ENCODE results near the gene PRICKLE2. TPM values are rescaled to one million over a fixed set of nuclear protein-coding genes. Genes with fewer than 3 reads are reported as not detected.
A peak's percentile ranks its signal among the peaks of the same experiment; 100 is the strongest.

Gene PRICKLE2
- total and polyA plus RNA-seq, 8 donors = 34.3 to 48.2 (median 41.9) TPM

GRCh38 chr3:64237083-64237482, 11.8 kb upstream of the PRICKLE2 start:
- TF ChIP-seq, protein P1, sequence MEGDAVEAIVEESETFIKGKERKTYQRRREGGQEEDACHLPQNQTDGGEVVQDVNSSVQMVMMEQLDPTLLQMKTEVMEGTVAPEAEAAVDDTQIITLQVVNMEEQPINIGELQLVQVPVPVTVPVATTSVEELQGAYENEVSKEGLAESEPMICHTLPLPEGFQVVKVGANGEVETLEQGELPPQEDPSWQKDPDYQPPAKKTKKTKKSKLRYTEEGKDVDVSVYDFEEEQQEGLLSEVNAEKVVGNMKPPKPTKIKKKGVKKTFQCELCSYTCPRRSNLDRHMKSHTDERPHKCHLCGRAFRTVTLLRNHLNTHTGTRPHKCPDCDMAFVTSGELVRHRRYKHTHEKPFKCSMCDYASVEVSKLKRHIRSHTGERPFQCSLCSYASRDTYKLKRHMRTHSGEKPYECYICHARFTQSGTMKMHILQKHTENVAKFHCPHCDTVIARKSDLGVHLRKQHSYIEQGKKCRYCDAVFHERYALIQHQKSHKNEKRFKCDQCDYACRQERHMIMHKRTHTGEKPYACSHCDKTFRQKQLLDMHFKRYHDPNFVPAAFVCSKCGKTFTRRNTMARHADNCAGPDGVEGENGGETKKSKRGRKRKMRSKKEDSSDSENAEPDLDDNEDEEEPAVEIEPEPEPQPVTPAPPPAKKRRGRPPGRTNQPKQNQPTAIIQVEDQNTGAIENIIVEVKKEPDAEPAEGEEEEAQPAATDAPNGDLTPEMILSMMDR (IDR thresholded peaks at IDR 0.05) = no peak
- Histone ChIP-seq H3K27me3 (no peaks in the 10 kb centered on the region), H3K36me3 (peaks cover 0 to 4% of the 10 kb centered on the region in 2 donors), H3K4me3 (no peak overlapping the region), H3K9me3 (peaks cover 0 to 11% of the 10 kb centered on the region in 2 donors), H3K27ac (no peak overlapping the region), H3K4me1 (no peaks in the 10 kb centered on the region)
- ATAC-seq = no peak
- intact Hi-C loops (cut with DNase I) = no loop called here
- DNase-seq = no peak

GRCh38 chr3:64235605-64236004, 10.3 kb upstream of the PRICKLE2 start:
- intact Hi-C loops (cut with DNase I) = no loop called here
- H3K4me1 ChIP-seq = no peaks in the 10 kb centered on the region
- no peak overlapping the region for H3K27ac ChIP-seq
- no peak for ATAC-seq
- TF ChIP-seq, protein P1 (IDR thresholded peaks at IDR 0.05) = no peak
- no peak for DNase-seq
- no peak overlapping the region for H3K4me3 ChIP-seq
- peaks cover 0 to 4% of the 10 kb centered on the region in 2 donors for H3K36me3 ChIP-seq
- H3K9me3 ChIP-seq = peaks cover 0 to 11% of the 10 kb centered on the region in 2 donors
- H3K27me3 ChIP-seq = no peaks in the 10 kb centered on the region

DNA sequence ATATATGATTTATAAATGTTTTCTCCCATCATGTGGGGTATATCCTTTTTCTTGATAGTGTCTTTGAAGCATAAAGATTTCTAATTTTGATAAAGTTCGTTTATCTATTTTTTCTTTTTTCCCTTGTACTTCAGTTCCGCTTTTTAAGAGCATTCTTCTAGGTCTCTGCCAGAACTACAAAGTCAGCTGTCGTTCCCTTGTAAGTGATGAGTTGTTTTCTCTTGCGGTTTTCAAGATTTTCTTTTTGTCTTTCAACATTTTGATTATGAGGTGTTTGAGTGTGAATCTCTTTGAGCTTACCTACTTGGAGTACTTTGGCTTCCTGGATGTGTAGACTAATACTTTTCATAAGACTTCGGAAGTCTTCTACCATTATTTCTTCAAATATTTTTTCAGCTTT, 9.3 kb upstream of the PRICKLE2 start:
- H3K4me1 ChIP-seq = no peaks in the 10 kb centered on the region
- no peaks in the 10 kb centered on the region for H3K27me3 ChIP-seq
- no peak overlapping the region for H3K4me3 ChIP-seq
- TF ChIP-seq, protein P1 (IDR thresholded peaks at IDR 0.05) = no peak
- ATAC-seq (no peak), DNase-seq (no peak)
- H3K27ac ChIP-seq = no peak overlapping the region
- H3K9me3 ChIP-seq = peaks cover 0 to 11% of the 10 kb centered on the region in 2 donors
- intact Hi-C loops (cut with DNase I) = no loop called here
- H3K36me3 ChIP-seq = peaks cover 0 to 4% of the 10 kb centered on the region in 2 donors

DNA sequence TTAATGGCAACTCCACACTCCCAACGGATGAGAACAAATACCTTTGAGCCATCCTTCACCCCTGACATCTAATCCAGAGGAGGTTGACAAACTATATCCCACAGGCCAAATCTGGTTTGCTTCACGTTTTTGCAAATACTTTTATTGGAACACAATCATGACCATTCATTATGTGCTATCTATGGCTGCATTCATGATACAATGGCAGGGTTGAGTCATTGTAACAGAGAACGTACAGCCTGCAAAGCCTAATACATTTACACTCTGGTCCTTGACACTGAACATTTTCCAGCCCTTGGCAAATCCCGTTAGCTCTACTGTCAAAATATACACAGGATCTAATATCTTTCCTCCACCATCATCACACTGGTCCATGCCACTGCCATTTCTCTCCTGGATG, 7.6 kb upstream of the PRICKLE2 start:
- DNase-seq (no peak), ATAC-seq (no peak)
- H3K27me3 ChIP-seq = no peaks in the 10 kb centered on the region
- no peaks in the 10 kb centered on the region for H3K4me1 ChIP-seq
- TF ChIP-seq, protein P1 (IDR thresholded peaks at IDR 0.05) = no peak
- H3K9me3 ChIP-seq = peaks cover 0 to 10% of the 10 kb centered on the region in 2 donors
- H3K4me3 ChIP-seq = no peak overlapping the region
- peaks cover 0 to 4% of the 10 kb centered on the region in 2 donors for H3K36me3 ChIP-seq
- intact Hi-C loops (cut with DNase I) = no loop called here
- no peak overlapping the region for H3K27ac ChIP-seq

DNA sequence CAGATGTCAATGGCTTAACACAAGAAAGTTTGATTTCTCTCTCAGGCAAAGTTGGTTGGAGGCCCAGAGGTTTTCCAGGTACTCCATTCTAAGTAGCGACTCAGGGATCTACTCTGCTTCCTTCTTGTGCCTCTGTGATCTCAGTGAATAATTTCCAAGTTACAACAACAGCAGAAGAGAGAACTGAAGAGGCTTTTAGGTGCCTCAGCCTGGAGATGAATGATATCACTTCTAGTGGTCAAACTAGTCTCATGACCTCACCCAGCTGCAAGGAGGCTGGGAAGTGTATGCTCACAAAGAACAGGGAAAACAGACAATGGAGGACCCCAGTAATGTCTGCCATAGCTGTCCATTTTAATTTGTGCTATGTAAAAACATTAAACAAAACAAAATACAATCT, 4.6 kb upstream of the PRICKLE2 start:
- DNase-seq (no peak), ATAC-seq (peak; percentile 63)
- Histone ChIP-seq H3K4me1 (no peaks in the 10 kb centered on the region), H3K36me3 (no peaks in the 10 kb centered on the region), H3K4me3 (no peak overlapping the region), H3K27me3 (no peaks in the 10 kb centered on the region), H3K9me3 (no peaks in the 10 kb centered on the region), H3K27ac (no peak overlapping the region)
- intact Hi-C loops (cut with DNase I) = no loop called here
- TF ChIP-seq, protein P1 (IDR thresholded peaks at IDR 0.05) = no peak

Measured in left lung (tissue), 10 donors.